ENCODE results near the gene GRID2.

DNA sequence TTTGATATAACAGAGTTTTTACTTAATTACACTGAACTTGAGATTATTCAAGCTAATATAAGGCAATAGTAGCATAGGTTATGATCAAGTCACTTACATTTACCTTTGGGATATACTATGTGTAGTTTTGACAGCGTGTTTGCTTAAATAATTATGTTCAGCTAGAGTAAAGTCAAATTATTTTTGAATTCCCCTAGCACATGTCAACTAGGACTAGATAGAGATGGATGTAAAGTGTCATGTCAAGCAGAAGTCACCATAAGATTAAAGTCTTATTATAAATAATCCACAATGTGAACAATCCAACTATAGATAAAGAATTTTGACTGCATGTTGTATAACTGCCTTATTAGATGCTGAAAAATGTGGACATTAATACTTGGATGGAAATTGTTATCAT, 665.2 kb downstream of the GRID2 start:
- TF ChIP-seq, protein P1, sequence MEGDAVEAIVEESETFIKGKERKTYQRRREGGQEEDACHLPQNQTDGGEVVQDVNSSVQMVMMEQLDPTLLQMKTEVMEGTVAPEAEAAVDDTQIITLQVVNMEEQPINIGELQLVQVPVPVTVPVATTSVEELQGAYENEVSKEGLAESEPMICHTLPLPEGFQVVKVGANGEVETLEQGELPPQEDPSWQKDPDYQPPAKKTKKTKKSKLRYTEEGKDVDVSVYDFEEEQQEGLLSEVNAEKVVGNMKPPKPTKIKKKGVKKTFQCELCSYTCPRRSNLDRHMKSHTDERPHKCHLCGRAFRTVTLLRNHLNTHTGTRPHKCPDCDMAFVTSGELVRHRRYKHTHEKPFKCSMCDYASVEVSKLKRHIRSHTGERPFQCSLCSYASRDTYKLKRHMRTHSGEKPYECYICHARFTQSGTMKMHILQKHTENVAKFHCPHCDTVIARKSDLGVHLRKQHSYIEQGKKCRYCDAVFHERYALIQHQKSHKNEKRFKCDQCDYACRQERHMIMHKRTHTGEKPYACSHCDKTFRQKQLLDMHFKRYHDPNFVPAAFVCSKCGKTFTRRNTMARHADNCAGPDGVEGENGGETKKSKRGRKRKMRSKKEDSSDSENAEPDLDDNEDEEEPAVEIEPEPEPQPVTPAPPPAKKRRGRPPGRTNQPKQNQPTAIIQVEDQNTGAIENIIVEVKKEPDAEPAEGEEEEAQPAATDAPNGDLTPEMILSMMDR (IDR thresholded peaks at IDR 0.05; ENCODE audit: low read length): no peak
- TF ChIP-seq EZH2 (optimal IDR thresholded peaks at IDR 0.05; ENCODE audit: low read depth, low read length) (no peak), EZH2phosphoT487 (IDR thresholded peaks at IDR 0.05; ENCODE audit: low read length) (no peak)

Data from MM.1S (cell line).